Measurements from ENCODE around the gene NHS. TPM values are rescaled to one million over a fixed set of nuclear protein-coding genes. Genes with fewer than 3 reads are reported as not detected.

The NHS gene
- total RNA-seq, 1 donor from 2014 or later: 117 TPM

GRCh38 chrX:17773221-17773876 lies 398.3 kb downstream of the NHS start:
- Mint-ChIP-seq H3K4me3 (ENCODE audit: low read depth) (no peak overlapping the region), H3K36me3 (ENCODE audit: insufficient read depth) (no peaks in the 10 kb centered on the region), H3K27ac (no peak overlapping the region), H3K27me3 (no peaks in the 10 kb centered on the region), H3K4me1 (ENCODE audit: low read depth) (no peaks in the 10 kb centered on the region), H3K9me3 (ENCODE audit: low read depth) (peaks cover 5% of the 10 kb centered on the region)
- no peak for TF ChIP-seq CTCF (IDR thresholded peaks at IDR 0.05; ENCODE audit: unreplicated experiment)
- DNase-seq (ENCODE audit: low spot score, unreplicated experiment): no peak

- Mint-ChIP-seq H3K4me3 (ENCODE audit: low read depth) (no peak overlapping the region), H3K27ac (no peak overlapping the region), H3K9me3 (ENCODE audit: low read depth) (peaks cover 5% of the 10 kb centered on the region), H3K4me1 (ENCODE audit: low read depth) (no peaks in the 10 kb centered on the region), H3K36me3 (ENCODE audit: insufficient read depth) (no peaks in the 10 kb centered on the region), H3K27me3 (no peaks in the 10 kb centered on the region)
- DNase-seq (ENCODE audit: low spot score, unreplicated experiment): no peak
- no peak for TF ChIP-seq CTCF (IDR thresholded peaks at IDR 0.05; ENCODE audit: unreplicated experiment)
Measured at GRCh38 chrX:17774053-17774452, 399.1 kb downstream of the NHS start.

- DNase-seq (ENCODE audit: low spot score, unreplicated experiment): no peak
- Mint-ChIP-seq H3K4me1 (ENCODE audit: low read depth) (no peaks in the 10 kb centered on the region), H3K27ac (no peak overlapping the region), H3K27me3 (no peaks in the 10 kb centered on the region), H3K4me3 (ENCODE audit: low read depth) (no peak overlapping the region), H3K36me3 (ENCODE audit: insufficient read depth) (no peaks in the 10 kb centered on the region), H3K9me3 (ENCODE audit: low read depth) (peaks cover 16% of the 10 kb centered on the region)
- no peak for TF ChIP-seq CTCF (IDR thresholded peaks at IDR 0.05; ENCODE audit: unreplicated experiment)
Measured at GRCh38 chrX:17778997-17779396, 404.0 kb downstream of the NHS start.

GRCh38 chrX:17779434-17779833 lies 404.4 kb downstream of the NHS start:
- TF ChIP-seq CTCF (IDR thresholded peaks at IDR 0.05; ENCODE audit: unreplicated experiment): no peak
- no peaks in the 10 kb centered on the region for H3K36me3 Mint-ChIP-seq (ENCODE audit: insufficient read depth)
- H3K9me3 Mint-ChIP-seq (ENCODE audit: low read depth): peaks cover 16% of the 10 kb centered on the region
- H3K4me3 Mint-ChIP-seq (ENCODE audit: low read depth): no peak overlapping the region
- H3K27ac Mint-ChIP-seq: no peak overlapping the region
- DNase-seq (ENCODE audit: low spot score, unreplicated experiment): no peak
- no peaks in the 10 kb centered on the region for H3K27me3 Mint-ChIP-seq
- H3K4me1 Mint-ChIP-seq (ENCODE audit: low read depth): no peaks in the 10 kb centered on the region

Small RNA genes within 50 kb of the gene (microRNA-seq; reads per million reads assigned to microRNA genes)
- not detected for gene MIR4768 (ENCODE audit: borderline number of aligned reads, unreplicated experiment)
